SK-N-SH (cell line): ENCODE data around the gene TBL3. TPM values are rescaled to one million over a fixed set of nuclear protein-coding genes. Genes with fewer than 3 reads are reported as not detected.

Experiments used
- CTCF ChIA-PET: fragments of 300-600, 350-600 bp; formaldehyde crosslinking; extraction: SDS; loops from one replicate; lab custom pipeline; 2021; lab: Yijun Ruan, JAX
- POLR2A ChIA-PET: fragments of 350-600 bp; sonication (Branson Sonifier 250); formaldehyde crosslinking; extraction: SDS; loops from one replicate; lab custom pipeline; 2020; ENCODE audit warnings: antibody characterized with exemption, inconsistent platforms; lab: Yijun Ruan, JAX
- DNase-seq: peaks from one replicate; pipeline ENCODE4 v3.0.0; 2012
- H2AFZ ChIP-seq: fragments of 200-600 bp; sonication (generic); 2 replicates; pipeline ENCODE4 v1.8.1; 2016; ENCODE audit warnings: antibody characterized with exemption, mild to moderate bottlenecking, low read depth
- H3F3A ChIP-seq: fragments of 200-600 bp; sonication (generic); replicated peaks from 2 replicates; pipeline ENCODE3; 2016; ENCODE audit warnings: antibody characterized with exemption, mild to moderate bottlenecking; ENCODE audit not compliant: insufficient read depth
- H3K27ac ChIP-seq, 2 experiments: fragments of 200-500 bp in 1 of 2; fragments of 200-600 bp in 1 of 2; sonication (Bioruptor generic) in 1 of 2; sonication (generic), shearing (Covaris generic) in 1 of 2; 2 replicates each; pipeline versions ENCODE4 v1.5.1 to v1.6.1; 2014 to 2016; ENCODE audit warnings: low read depth in 2 of 2, inconsistent platforms in 1 of 2, low read length in 1 of 2, mild to moderate bottlenecking in 1 of 2, mixed read lengths in 1 of 2
- H3K27me3 ChIP-seq: fragments of 200-600 bp; sonication (generic), shearing (Covaris generic); 2 replicates; pipeline ENCODE4 v1.6.1; 2016; ENCODE audit warnings: mixed run types; ENCODE audit not compliant: insufficient read depth
- H3K36me3 ChIP-seq, 2 experiments: fragments of 200-500 bp in 1 of 2; fragments of 200-600 bp in 1 of 2; sonication (Bioruptor generic) in 1 of 2; sonication (generic) in 1 of 2; replicated peaks in 1 of 2; 2 replicates each; pipeline versions ENCODE3 to v1.5.1; 2014 to 2016; ENCODE audit warnings: low read length in 1 of 2, mild to moderate bottlenecking in 1 of 2; ENCODE audit not compliant: insufficient read depth in 2 of 2, control insufficient read depth in 1 of 2
- H3K4me1 ChIP-seq, 2 experiments: fragments of 200-500 bp in 1 of 2; fragments of 200-600 bp in 1 of 2; sonication (Bioruptor generic) in 1 of 2; sonication (generic), shearing (Covaris generic) in 1 of 2; 2 replicates each; pipeline versions ENCODE4 v1.5.1 to v1.6.1; 2014 to 2016; ENCODE audit warnings: low read depth in 1 of 2, low read length in 1 of 2, mixed run types in 1 of 2; ENCODE audit not compliant: insufficient read depth in 2 of 2, control insufficient read depth in 1 of 2
- H3K4me2 ChIP-seq: fragments of 200-600 bp; sonication (generic), shearing (Covaris generic); 2 replicates; pipeline ENCODE4 v1.6.1; 2017; ENCODE audit warnings: mixed run types
- H3K4me3 ChIP-seq, 2 experiments: fragments of 200-500 bp in 1 of 2; fragments of 200-600 bp in 1 of 2; sonication (Bioruptor generic) in 1 of 2; sonication (generic), shearing (Covaris generic) in 1 of 2; 2 replicates each; pipeline versions ENCODE4 v1.5.1 to v1.8.1; 2014 to 2016; ENCODE audit warnings: low read depth in 2 of 2, inconsistent platforms in 1 of 2, low read length in 1 of 2, mild to moderate bottlenecking in 1 of 2, mixed read lengths in 1 of 2, moderate library complexity in 1 of 2
- H3K79me2 ChIP-seq: fragments of 200-600 bp; sonication (generic); 2 replicates; pipeline ENCODE4 v1.8.1; 2017; ENCODE audit warnings: mild to moderate bottlenecking; ENCODE audit not compliant: insufficient read depth
- H3K9ac ChIP-seq: fragments of 200-600 bp; sonication (generic); 2 replicates; pipeline ENCODE4 v1.6.1; 2017; ENCODE audit warnings: mixed run types
- H3K9me2 ChIP-seq: fragments of 200-600 bp; sonication (generic); 2 replicates; pipeline ENCODE4 v1.6.1; 2017; ENCODE audit warnings: mixed run types
- H3K9me3 ChIP-seq: fragments of 200-600 bp; sonication (generic); 2 replicates; pipeline ENCODE4 v1.6.1; 2017; ENCODE audit warnings: mixed run types, mild to moderate bottlenecking, moderate library complexity
- H4K20me1 ChIP-seq: fragments of 200-600 bp; sonication (generic); 2 replicates; pipeline ENCODE4 v1.6.1; 2017; ENCODE audit warnings: mild to moderate bottlenecking, mixed run types; ENCODE audit not compliant: insufficient read depth
- CHD2 ChIP-seq: fragments of 150-350 bp; IDR thresholded peaks from 2 replicates; pipeline ENCODE4 v1.6.1; 2018; ENCODE audit warnings: low read length; ENCODE audit not compliant: partially characterized antibody
- FOSL2 ChIP-seq: IDR thresholded peaks from 2 replicates; pipeline ENCODE4 v1.4.0; 2012; ENCODE audit warnings: low read depth, mild to moderate bottlenecking, moderate library complexity, borderline replicate concordance
- FOXM1 ChIP-seq: IDR thresholded peaks from 2 replicates; pipeline ENCODE4 v1.4.0; 2012; ENCODE audit warnings: low read depth, mild to moderate bottlenecking
- GABPA ChIP-seq: IDR thresholded peaks from 2 replicates; pipeline ENCODE4 v1.4.0; 2012; ENCODE audit warnings: low read depth, mild to moderate bottlenecking
- GATA2 ChIP-seq: sonication (generic); formaldehyde crosslinking; IDR thresholded peaks from 2 replicates; pipeline ENCODE4 v1.5.0; 2020; ENCODE audit warnings: mild to moderate bottlenecking, missing genetic modification reagents
- JUND ChIP-seq: IDR thresholded peaks from 2 replicates; pipeline ENCODE4 v1.4.0; 2012
- NFIC ChIP-seq: IDR thresholded peaks from 2 replicates; pipeline ENCODE4 v1.4.0; 2012; ENCODE audit warnings: borderline replicate concordance
- NRF1 ChIP-seq: IDR thresholded peaks from 2 replicates; pipeline ENCODE4 v1.6.1; 2012; ENCODE audit warnings: low read depth, mild to moderate bottlenecking, low read length
- POLR2AphosphoS5 ChIP-seq: IDR thresholded peaks from 2 replicates; pipeline ENCODE4 v1.6.1; 2012; ENCODE audit warnings: low read depth, low read length
- RAD21 ChIP-seq: IDR thresholded peaks from 2 replicates; pipeline ENCODE4 v1.6.1; 2012; ENCODE audit warnings: mild to moderate bottlenecking, low read length
- SIN3A ChIP-seq: IDR thresholded peaks from 2 replicates; pipeline ENCODE4 v1.6.1; 2012; ENCODE audit warnings: low read depth, mild to moderate bottlenecking, low read length, moderate library complexity, borderline replicate concordance
- SMC3 ChIP-seq: IDR thresholded peaks from 2 replicates; pipeline ENCODE4 v1.6.1; 2012; ENCODE audit warnings: low read depth, low read length, improper control_type of control experiment
- TCF12 ChIP-seq: IDR thresholded peaks from 2 replicates; pipeline ENCODE4 v1.4.0; 2012
- TEAD4 ChIP-seq: IDR thresholded peaks from 2 replicates; pipeline ENCODE4 v1.4.0; 2012; ENCODE audit warnings: mild to moderate bottlenecking, borderline replicate concordance; ENCODE audit not compliant: insufficient read depth
- WGBS: methylation state at CpG from one replicate; pipeline ENCODE4 v1.1.6; 2017; ENCODE audit warnings: low lambda C conversion rate; 5-methylcytosine and 5-hydroxymethylcytosine counted together
- polyA plus RNA-seq, 3 experiments: library from polyadenylated mRNA; depleted of rRNA; stranded (reverse); fragments of >200 nt; gene quantifications; 2 replicates each; pipeline ENCODE4 v1.2.3, GENCODE V29; 2012
- TF ChIP-seq, protein P1 (sequence below): IDR thresholded peaks from 2 replicates; pipeline ENCODE4 v1.4.0; 2012; ENCODE audit warnings: low read depth, borderline replicate concordance
- TF ChIP-seq, protein P2 (sequence below): IDR thresholded peaks from 2 replicates; pipeline ENCODE4 v1.6.1; 2012; ENCODE audit warnings: mild to moderate bottlenecking, low read depth, low read length, moderate library complexity
- TF ChIP-seq, protein P3 (sequence below): IDR thresholded peaks from 2 replicates; pipeline ENCODE4; 2012
- TF ChIP-seq, protein P4 (sequence below): fragments of 200-600 bp; sonication (generic); IDR thresholded peaks from 2 replicates; pipeline ENCODE4 v1.6.1; 2017; ENCODE audit warnings: antibody characterized with exemption, mild to moderate bottlenecking, moderate library complexity
- TF ChIP-seq, protein P5 (sequence below): fragments of 150-350 bp; IDR thresholded peaks from 2 replicates; pipeline ENCODE4 v1.6.1; 2016; ENCODE audit warnings: mild to moderate bottlenecking, low read depth, low read length

TBL3 gene
- polyA plus RNA-seq, 1 of the 3 experiments (the other 2 are of a cell fraction) = 37.1 TPM

DNA sequence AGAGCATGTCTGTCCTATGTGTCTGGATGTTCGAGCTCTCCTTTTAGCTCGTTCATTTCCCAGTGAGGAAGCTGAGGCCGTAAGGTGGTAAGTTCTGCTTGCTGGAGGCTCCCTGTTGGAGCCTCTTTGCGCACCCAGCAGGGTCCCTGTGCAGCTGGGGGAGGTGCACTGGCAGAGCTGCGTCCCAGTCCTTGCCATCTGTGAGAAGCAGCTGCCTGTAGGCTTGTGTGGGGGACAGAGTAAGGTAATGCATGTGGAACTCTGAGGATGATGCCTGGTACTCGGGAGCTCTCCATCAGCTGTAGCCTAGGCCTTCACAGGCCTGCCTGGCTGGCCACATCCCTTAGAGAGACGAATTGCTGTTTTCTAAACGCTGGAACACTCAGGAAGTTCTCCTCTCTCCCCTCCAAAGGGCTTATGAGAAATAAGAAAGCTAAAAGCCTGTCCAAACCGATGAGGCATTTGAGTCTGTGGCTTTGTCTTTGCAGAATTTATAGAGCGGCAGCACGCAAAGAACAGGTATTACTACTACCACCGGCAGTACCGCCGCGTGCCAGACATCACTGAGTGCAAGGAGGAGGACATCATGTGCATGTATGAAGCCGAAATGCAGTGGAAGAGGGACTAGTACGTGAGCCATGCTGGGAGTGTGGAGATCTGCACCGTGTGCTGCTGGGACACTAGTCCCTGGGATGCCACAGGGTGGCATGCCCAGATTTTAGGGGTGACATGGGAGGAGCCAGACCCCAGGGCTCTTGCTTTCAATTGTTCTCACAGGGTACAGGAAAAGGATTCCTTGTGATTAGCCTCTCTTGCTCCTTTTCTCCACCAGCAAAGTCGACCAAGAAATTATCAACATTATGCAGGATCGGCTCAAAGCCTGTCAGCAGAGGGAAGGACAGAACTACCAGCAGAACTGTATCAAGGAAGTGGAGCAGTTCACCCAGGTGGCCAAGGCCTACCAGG, 10.9 kb upstream of the TBL3 start:
- ChIA-PET POLR2A (interaction anchor here (0.7 to 2.6 kb wide), 5 partner anchors 10 to 86 kb away, joined by 3 to 10 read pairs (median 5); partner anchors contain the start of genes MSRB1, NTHL1 and TSC2), CTCF (interaction anchor here (0.8 to 1.8 kb wide), 5 partner anchors 31 to 97 kb away, joined by 3 to 6 read pairs (median 4); partner anchors contain the start of gene MEIOB)
- DNase-seq = no peak
- H3K4me1 ChIP-seq = peaks cover 0 to 46% of the 10 kb centered on the region in 2 experiments; a peak in 1 of 4 replicates
- 31% methylated on average over 18 of the region's 20 CpGs for WGBS
- H3K9me2 ChIP-seq = no peaks in the 10 kb centered on the region
- no peak for TF ChIP-seq SMC3
- TF ChIP-seq GABPA = no peak
- TF ChIP-seq, protein P1, sequence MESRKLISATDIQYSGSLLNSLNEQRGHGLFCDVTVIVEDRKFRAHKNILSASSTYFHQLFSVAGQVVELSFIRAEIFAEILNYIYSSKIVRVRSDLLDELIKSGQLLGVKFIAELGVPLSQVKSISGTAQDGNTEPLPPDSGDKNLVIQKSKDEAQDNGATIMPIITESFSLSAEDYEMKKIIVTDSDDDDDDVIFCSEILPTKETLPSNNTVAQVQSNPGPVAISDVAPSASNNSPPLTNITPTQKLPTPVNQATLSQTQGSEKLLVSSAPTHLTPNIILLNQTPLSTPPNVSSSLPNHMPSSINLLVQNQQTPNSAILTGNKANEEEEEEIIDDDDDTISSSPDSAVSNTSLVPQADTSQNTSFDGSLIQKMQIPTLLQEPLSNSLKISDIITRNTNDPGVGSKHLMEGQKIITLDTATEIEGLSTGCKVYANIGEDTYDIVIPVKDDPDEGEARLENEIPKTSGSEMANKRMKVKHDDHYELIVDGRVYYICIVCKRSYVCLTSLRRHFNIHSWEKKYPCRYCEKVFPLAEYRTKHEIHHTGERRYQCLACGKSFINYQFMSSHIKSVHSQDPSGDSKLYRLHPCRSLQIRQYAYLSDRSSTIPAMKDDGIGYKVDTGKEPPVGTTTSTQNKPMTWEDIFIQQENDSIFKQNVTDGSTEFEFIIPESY = 0 out of 2 replicates have a peak, but pooled peaks have one; percentile 28
- TF ChIP-seq, protein P2, sequence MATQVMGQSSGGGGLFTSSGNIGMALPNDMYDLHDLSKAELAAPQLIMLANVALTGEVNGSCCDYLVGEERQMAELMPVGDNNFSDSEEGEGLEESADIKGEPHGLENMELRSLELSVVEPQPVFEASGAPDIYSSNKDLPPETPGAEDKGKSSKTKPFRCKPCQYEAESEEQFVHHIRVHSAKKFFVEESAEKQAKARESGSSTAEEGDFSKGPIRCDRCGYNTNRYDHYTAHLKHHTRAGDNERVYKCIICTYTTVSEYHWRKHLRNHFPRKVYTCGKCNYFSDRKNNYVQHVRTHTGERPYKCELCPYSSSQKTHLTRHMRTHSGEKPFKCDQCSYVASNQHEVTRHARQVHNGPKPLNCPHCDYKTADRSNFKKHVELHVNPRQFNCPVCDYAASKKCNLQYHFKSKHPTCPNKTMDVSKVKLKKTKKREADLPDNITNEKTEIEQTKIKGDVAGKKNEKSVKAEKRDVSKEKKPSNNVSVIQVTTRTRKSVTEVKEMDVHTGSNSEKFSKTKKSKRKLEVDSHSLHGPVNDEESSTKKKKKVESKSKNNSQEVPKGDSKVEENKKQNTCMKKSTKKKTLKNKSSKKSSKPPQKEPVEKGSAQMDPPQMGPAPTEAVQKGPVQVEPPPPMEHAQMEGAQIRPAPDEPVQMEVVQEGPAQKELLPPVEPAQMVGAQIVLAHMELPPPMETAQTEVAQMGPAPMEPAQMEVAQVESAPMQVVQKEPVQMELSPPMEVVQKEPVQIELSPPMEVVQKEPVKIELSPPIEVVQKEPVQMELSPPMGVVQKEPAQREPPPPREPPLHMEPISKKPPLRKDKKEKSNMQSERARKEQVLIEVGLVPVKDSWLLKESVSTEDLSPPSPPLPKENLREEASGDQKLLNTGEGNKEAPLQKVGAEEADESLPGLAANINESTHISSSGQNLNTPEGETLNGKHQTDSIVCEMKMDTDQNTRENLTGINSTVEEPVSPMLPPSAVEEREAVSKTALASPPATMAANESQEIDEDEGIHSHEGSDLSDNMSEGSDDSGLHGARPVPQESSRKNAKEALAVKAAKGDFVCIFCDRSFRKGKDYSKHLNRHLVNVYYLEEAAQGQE = 0 out of 2 replicates have a peak, but pooled peaks have one; percentile 10
- peak; percentile 83 for TF ChIP-seq SIN3A
- TF ChIP-seq NFIC = no peak; the same call in 1 of the 2 replicates
- TF ChIP-seq POLR2AphosphoS5 = peak; percentile 82
- TF ChIP-seq RAD21 = no peak
- no peak for TF ChIP-seq GATA2 (CRISPR knock-in tag)
- TF ChIP-seq FOSL2 = no peak
- no peak for TF ChIP-seq FOXM1
- no peak for TF ChIP-seq TEAD4
- TF ChIP-seq TCF12 = 0 out of 2 replicates have a peak, but pooled peaks have one; percentile 5
- peak; percentile 49 for TF ChIP-seq CHD2
- TF ChIP-seq JUND = peak; percentile 15; the same call in 1 of the 2 replicates
- TF ChIP-seq, protein P3, sequence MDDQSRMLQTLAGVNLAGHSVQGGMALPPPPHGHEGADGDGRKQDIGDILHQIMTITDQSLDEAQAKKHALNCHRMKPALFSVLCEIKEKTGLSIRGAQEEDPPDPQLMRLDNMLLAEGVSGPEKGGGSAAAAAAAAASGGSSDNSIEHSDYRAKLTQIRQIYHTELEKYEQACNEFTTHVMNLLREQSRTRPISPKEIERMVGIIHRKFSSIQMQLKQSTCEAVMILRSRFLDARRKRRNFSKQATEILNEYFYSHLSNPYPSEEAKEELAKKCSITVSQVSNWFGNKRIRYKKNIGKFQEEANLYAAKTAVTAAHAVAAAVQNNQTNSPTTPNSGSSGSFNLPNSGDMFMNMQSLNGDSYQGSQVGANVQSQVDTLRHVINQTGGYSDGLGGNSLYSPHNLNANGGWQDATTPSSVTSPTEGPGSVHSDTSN = peak; percentile 49; the same call in 1 of the 2 replicates
- TF ChIP-seq, protein P4, sequence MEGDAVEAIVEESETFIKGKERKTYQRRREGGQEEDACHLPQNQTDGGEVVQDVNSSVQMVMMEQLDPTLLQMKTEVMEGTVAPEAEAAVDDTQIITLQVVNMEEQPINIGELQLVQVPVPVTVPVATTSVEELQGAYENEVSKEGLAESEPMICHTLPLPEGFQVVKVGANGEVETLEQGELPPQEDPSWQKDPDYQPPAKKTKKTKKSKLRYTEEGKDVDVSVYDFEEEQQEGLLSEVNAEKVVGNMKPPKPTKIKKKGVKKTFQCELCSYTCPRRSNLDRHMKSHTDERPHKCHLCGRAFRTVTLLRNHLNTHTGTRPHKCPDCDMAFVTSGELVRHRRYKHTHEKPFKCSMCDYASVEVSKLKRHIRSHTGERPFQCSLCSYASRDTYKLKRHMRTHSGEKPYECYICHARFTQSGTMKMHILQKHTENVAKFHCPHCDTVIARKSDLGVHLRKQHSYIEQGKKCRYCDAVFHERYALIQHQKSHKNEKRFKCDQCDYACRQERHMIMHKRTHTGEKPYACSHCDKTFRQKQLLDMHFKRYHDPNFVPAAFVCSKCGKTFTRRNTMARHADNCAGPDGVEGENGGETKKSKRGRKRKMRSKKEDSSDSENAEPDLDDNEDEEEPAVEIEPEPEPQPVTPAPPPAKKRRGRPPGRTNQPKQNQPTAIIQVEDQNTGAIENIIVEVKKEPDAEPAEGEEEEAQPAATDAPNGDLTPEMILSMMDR = no peak
- TF ChIP-seq, protein P5, sequence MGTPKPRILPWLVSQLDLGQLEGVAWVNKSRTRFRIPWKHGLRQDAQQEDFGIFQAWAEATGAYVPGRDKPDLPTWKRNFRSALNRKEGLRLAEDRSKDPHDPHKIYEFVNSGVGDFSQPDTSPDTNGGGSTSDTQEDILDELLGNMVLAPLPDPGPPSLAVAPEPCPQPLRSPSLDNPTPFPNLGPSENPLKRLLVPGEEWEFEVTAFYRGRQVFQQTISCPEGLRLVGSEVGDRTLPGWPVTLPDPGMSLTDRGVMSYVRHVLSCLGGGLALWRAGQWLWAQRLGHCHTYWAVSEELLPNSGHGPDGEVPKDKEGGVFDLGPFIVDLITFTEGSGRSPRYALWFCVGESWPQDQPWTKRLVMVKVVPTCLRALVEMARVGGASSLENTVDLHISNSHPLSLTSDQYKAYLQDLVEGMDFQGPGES = no peak
- no peak for TF ChIP-seq NRF1
- H3K27ac ChIP-seq = peak overlapping the region; percentile 28 to 67
- peaks cover 38% of the 10 kb centered on the region for H4K20me1 ChIP-seq
- peaks cover 19 to 24% of the 10 kb centered on the region in 2 experiments for H3K36me3 ChIP-seq
- peaks cover 61% of the 10 kb centered on the region for H3K79me2 ChIP-seq
- H3K9me3 ChIP-seq = no peaks in the 10 kb centered on the region
- H3F3A ChIP-seq = peaks cover 36% of the 10 kb centered on the region
- peak overlapping the region; percentile 58 to 86 for H3K4me3 ChIP-seq
- peak overlapping the region; percentile 76 for H3K4me2 ChIP-seq
- no peaks in the 10 kb centered on the region for H3K27me3 ChIP-seq
- no peak overlapping the region for H2AFZ ChIP-seq
- H3K9ac ChIP-seq = peak overlapping the region; percentile 89; the same call in 1 of the 2 replicates
